Neural cell (in vitro differentiated cells): Measurements from ENCODE around the gene KIF6. TPM values are rescaled to one million over a fixed set of nuclear protein-coding genes. Genes with fewer than 3 reads are reported as not detected.

Experiments
- H2AFZ ChIP-seq: fragments of 200-600, 300-800 bp; sonication (generic), shearing (Covaris generic); 2 replicates; pipeline ENCODE4 v1.6.0; 2014; ENCODE audit warnings: low read depth, mild to moderate bottlenecking, antibody characterized with exemption, low read length, moderate library complexity
- H3F3A ChIP-seq: fragments of 200-600 bp; shearing (Covaris generic); 2 replicates; pipeline ENCODE4 v1.6.1; 2016; ENCODE audit warnings: mild to moderate bottlenecking, moderate library complexity, mixed read lengths, antibody characterized with exemption, low read length; ENCODE audit not compliant: insufficient read depth, poor library complexity, severe bottlenecking
- H3K27ac ChIP-seq: fragments of 200-600, 300-800 bp; sonication (generic), shearing (Covaris generic); 2 replicates; pipeline ENCODE4 v1.5.1; 2014; ENCODE audit warnings: mild to moderate bottlenecking, low read length, moderate library complexity
- H3K27me3 ChIP-seq: fragments of 300-800, 200-600 bp; sonication (generic), shearing (Covaris generic); 2 replicates; pipeline ENCODE4 v1.6.0; 2014; ENCODE audit warnings: mild to moderate bottlenecking, low read depth, low read length, moderate library complexity; ENCODE audit not compliant: insufficient read depth
- H3K36me3 ChIP-seq: fragments of 300-800, 200-600 bp; sonication (generic), shearing (Covaris generic); 2 replicates; pipeline ENCODE4 v1.5.1; 2014; ENCODE audit warnings: mild to moderate bottlenecking, antibody characterized with exemption, low read length, moderate library complexity; ENCODE audit not compliant: insufficient read depth
- H3K4me2 ChIP-seq: fragments of 300-800, 200-600 bp; sonication (generic), shearing (Covaris generic); 2 replicates; pipeline ENCODE4 v1.6.0; 2014; ENCODE audit warnings: mild to moderate bottlenecking, low read length
- H3K4me3 ChIP-seq: fragments of 300-800, 200-600 bp; sonication (generic), shearing (Covaris generic); 2 replicates; pipeline ENCODE4 v1.5.1; 2014; ENCODE audit warnings: mild to moderate bottlenecking, low read length, moderate library complexity
- H3K79me2 ChIP-seq: fragments of 200-600 bp; shearing (Covaris generic); replicated peaks from 2 replicates; pipeline ENCODE4 v1.6.0; 2014; ENCODE audit warnings: mild to moderate bottlenecking, low read length, moderate library complexity; ENCODE audit not compliant: insufficient read depth
- H3K9ac ChIP-seq: fragments of 300-800, 200-600 bp; sonication (generic), shearing (Covaris generic); 2 replicates; pipeline ENCODE4 v1.6.1; 2016; ENCODE audit warnings: mild to moderate bottlenecking, low read length, mixed read lengths
- H3K9me2 ChIP-seq: fragments of 200-600 bp; shearing (Covaris generic); 2 replicates; pipeline ENCODE4 v1.6.1; 2016; ENCODE audit warnings: mild to moderate bottlenecking, low read length, mixed read lengths; ENCODE audit not compliant: insufficient read depth
- H3K9me3 ChIP-seq: fragments of 200-600, 300-800 bp; sonication (generic), shearing (Covaris generic); 2 replicates; pipeline ENCODE4 v1.6.1; 2016; ENCODE audit warnings: mild to moderate bottlenecking, mixed run types, low read length, moderate library complexity, mixed read lengths
- H4K20me1 ChIP-seq: fragments of 200-600 bp; shearing (Covaris generic); 2 replicates; pipeline ENCODE4 v1.6.1; 2016; ENCODE audit warnings: mild to moderate bottlenecking, mixed run types; ENCODE audit not compliant: insufficient read depth
- CTCF ChIP-seq: fragments of 450-650 bp; IDR thresholded peaks from 2 replicates; pipeline ENCODE4 v1.5.1; 2014; ENCODE audit warnings: antibody characterized with exemption, mild to moderate bottlenecking, moderate library complexity; ENCODE audit not compliant: poor library complexity, severe bottlenecking
- EP300 ChIP-seq: fragments of 450-650 bp; conservative IDR thresholded peaks from 2 replicates; pipeline ENCODE4 v1.6.1; 2014; ENCODE audit warnings: antibody characterized with exemption, mild to moderate bottlenecking, moderate library complexity; ENCODE audit not compliant: poor library complexity, severe bottlenecking
- EZH2 ChIP-seq: fragments of 200-600, 300-800 bp; shearing (Covaris generic), sonication (generic); IDR thresholded peaks from 2 replicates; pipeline ENCODE4 v1.6.1; 2014; ENCODE audit warnings: antibody characterized with exemption, low read length, borderline replicate concordance, mild to moderate bottlenecking; ENCODE audit not compliant: insufficient read depth, poor library complexity, severe bottlenecking
- MXI1 ChIP-seq: fragments of 450-650 bp; conservative IDR thresholded peaks from 2 replicates; pipeline ENCODE4 v1.6.1; 2014; ENCODE audit warnings: antibody characterized with exemption, mild to moderate bottlenecking; ENCODE audit not compliant: poor library complexity, severe bottlenecking
- POLR2AphosphoS5 ChIP-seq: IDR thresholded peaks from 2 replicates; pipeline ENCODE4 v1.6.1; 2012
- RAD21 ChIP-seq: fragments of 450-650 bp; conservative IDR thresholded peaks from 2 replicates; pipeline ENCODE4 v1.6.1; 2014; ENCODE audit warnings: antibody characterized with exemption, mild to moderate bottlenecking, moderate library complexity
- SMC3 ChIP-seq: fragments of 450-650 bp; conservative IDR thresholded peaks from 2 replicates; pipeline ENCODE4 v1.6.1; 2014; ENCODE audit warnings: antibody characterized with exemption, mild to moderate bottlenecking, moderate library complexity; ENCODE audit not compliant: poor library complexity
- TAF1 ChIP-seq: IDR thresholded peaks from 2 replicates; pipeline ENCODE4 v1.6.1; 2012; ENCODE audit warnings: low read depth
- polyA plus RNA-seq: library from polyadenylated mRNA; depleted of rRNA; stranded (reverse); fragments of >200 nt; gene quantifications from 2 replicates; pipeline ENCODE4 v1.2.3, GENCODE V29; 2014
- TF ChIP-seq, protein P1 (sequence below): IDR thresholded peaks from 2 replicates; pipeline ENCODE4 v1.6.1; 2012; ENCODE audit warnings: borderline replicate concordance

The KIF6 gene
- polyA plus RNA-seq, 1 donor from 2014 or later, result 2.1 TPM

DNA sequence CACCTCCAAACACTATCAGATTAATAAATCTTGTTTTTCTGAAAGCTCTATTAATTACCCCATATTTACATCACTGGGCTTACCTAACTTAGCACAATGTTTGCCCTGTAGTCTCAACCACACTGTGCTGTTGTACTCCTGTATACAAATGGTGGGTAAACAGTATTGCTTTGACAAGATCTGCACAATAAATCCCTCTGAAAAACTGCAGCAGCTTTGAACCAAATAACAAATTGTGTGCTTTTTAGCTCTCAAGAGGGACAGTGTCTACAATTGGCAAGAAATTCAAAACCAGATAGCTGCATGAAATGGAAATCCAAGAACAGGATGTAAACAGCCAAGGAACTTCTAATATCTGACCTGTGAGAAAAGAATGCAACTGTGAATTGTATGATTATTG is 10.4 kb downstream of the KIF6 start:
- Histone ChIP-seq H3K9me3 (no peaks in the 10 kb centered on the region), H3K36me3 (no peaks in the 10 kb centered on the region), H3F3A (no peaks in the 10 kb centered on the region), H3K4me2 (no peak overlapping the region), H3K9me2 (no peaks in the 10 kb centered on the region), H3K27ac (no peak overlapping the region), H3K79me2 (no peaks in the 10 kb centered on the region), H3K27me3 (no peaks in the 10 kb centered on the region), H4K20me1 (no peaks in the 10 kb centered on the region), H3K9ac (no peak overlapping the region), H3K4me3 (no peak overlapping the region), H2AFZ (no peak overlapping the region)
- TF ChIP-seq SMC3 (no peak), RAD21 (no peak), TAF1 (no peak), MXI1 (no peak), EP300 (no peak), EZH2 (no peak), POLR2AphosphoS5 (no peak), CTCF (no peak)
- TF ChIP-seq, protein P1, sequence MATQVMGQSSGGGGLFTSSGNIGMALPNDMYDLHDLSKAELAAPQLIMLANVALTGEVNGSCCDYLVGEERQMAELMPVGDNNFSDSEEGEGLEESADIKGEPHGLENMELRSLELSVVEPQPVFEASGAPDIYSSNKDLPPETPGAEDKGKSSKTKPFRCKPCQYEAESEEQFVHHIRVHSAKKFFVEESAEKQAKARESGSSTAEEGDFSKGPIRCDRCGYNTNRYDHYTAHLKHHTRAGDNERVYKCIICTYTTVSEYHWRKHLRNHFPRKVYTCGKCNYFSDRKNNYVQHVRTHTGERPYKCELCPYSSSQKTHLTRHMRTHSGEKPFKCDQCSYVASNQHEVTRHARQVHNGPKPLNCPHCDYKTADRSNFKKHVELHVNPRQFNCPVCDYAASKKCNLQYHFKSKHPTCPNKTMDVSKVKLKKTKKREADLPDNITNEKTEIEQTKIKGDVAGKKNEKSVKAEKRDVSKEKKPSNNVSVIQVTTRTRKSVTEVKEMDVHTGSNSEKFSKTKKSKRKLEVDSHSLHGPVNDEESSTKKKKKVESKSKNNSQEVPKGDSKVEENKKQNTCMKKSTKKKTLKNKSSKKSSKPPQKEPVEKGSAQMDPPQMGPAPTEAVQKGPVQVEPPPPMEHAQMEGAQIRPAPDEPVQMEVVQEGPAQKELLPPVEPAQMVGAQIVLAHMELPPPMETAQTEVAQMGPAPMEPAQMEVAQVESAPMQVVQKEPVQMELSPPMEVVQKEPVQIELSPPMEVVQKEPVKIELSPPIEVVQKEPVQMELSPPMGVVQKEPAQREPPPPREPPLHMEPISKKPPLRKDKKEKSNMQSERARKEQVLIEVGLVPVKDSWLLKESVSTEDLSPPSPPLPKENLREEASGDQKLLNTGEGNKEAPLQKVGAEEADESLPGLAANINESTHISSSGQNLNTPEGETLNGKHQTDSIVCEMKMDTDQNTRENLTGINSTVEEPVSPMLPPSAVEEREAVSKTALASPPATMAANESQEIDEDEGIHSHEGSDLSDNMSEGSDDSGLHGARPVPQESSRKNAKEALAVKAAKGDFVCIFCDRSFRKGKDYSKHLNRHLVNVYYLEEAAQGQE, result no peak

GRCh38 chr6:39707962-39708683 is 17.1 kb downstream of the KIF6 start:
- H2AFZ ChIP-seq, result no peak overlapping the region
- H3K4me2 ChIP-seq, result no peak overlapping the region
- H3K27ac ChIP-seq, result no peak overlapping the region
- TF ChIP-seq POLR2AphosphoS5 (no peak), EP300 (no peak), CTCF (no peak), TAF1 (no peak), EZH2 (no peak), RAD21 (no peak), MXI1 (no peak), SMC3 (no peak)
- TF ChIP-seq, protein P1, result no peak
- no peaks in the 10 kb centered on the region for H3K27me3 ChIP-seq
- no peak overlapping the region for H3K9ac ChIP-seq
- no peaks in the 10 kb centered on the region for H3F3A ChIP-seq
- no peak overlapping the region for H3K4me3 ChIP-seq
- no peaks in the 10 kb centered on the region for H3K79me2 ChIP-seq
- H3K9me3 ChIP-seq, result no peaks in the 10 kb centered on the region
- no peaks in the 10 kb centered on the region for H3K9me2 ChIP-seq
- H3K36me3 ChIP-seq, result no peaks in the 10 kb centered on the region
- H4K20me1 ChIP-seq, result no peaks in the 10 kb centered on the region
